ENCODE measurements around the gene STK10.

STK10 gene

GRCh38 chr5:172006321-172007174, 181.5 kb downstream of the STK10 start, which contains the start of gene FBXW11:
TSS of gene FBXW11 (minus strand) at chr5:172006638. CDS start at chr5:172006502, 136 bp downstream.
- intact Hi-C loops (cut with micrococcal nuclease) = loop anchor here (2.0 to 5.0 kb wide), 2 partner anchors 39 to 182 kb away; partner anchors contain the start of gene STK10
- Mint-ChIP-seq H3K4me3 (peak within 1 kb of the TSS; percentile 85), H3K4me1 (ENCODE audit: low read depth) (peaks cover 51% of the 10 kb centered on the region), H3K9me3 (no peaks in the 10 kb centered on the region), H3K36me3 (ENCODE audit: low read depth) (peaks cover 27% of the 10 kb centered on the region), H3K27ac (peak within 1 kb of the TSS; percentile 93), H3K27me3 (no peaks in the 10 kb centered on the region)

DNA sequence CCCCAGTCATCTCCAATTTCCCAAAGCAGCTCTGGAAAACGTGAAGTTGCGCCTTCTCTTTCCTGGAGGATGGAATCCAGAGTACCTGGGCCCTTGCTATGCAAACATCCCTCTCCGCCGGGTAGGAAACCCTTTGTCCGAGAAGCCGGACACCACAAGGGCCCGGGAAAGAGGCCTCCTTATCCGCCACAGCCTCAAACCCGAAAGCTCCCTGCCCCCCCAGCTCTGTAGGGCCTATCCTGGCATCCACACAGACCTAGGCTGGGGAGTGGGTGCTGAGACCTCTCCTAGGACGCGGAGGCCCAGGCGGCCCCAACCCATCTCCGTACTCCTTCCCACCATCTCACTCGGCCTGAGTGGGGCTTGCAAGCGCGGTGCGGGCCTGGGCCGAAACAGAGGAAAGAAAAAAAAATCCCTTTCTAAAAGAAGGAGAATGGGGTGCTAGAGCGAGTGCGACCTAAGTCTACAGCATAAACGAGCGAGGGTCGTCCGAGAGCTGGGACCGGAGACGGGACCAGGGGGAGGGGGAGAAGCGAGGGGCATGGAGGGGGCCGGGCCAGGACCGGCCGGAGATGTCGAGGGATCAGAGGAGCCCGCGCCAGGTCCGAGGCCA, 182.2 kb downstream of the STK10 start:
- Mint-ChIP-seq H3K4me3 (peak overlapping the region; percentile 85), H3K27ac (peak overlapping the region; percentile 93), H3K9me3 (no peaks in the 10 kb centered on the region), H3K36me3 (ENCODE audit: low read depth) (peaks cover 29% of the 10 kb centered on the region), H3K4me1 (ENCODE audit: low read depth) (peaks cover 55% of the 10 kb centered on the region), H3K27me3 (no peaks in the 10 kb centered on the region)
- intact Hi-C loops (cut with micrococcal nuclease) = loop anchor here (2.0 to 5.0 kb wide), 2 partner anchors 39 to 183 kb away; partner anchors contain the start of gene STK10

GRCh38 chr5:172004824-172005237, 183.2 kb downstream of the STK10 start:
- H3K9me3 Mint-ChIP-seq = no peaks in the 10 kb centered on the region
- no peaks in the 10 kb centered on the region for H3K27me3 Mint-ChIP-seq
- peaks cover 29% of the 10 kb centered on the region for H3K36me3 Mint-ChIP-seq (ENCODE audit: low read depth)
- intact Hi-C loops (cut with micrococcal nuclease) = loop anchor here (5.0 kb wide), 1 partner anchor 38 kb away; no protein-coding TSS in a partner anchor
- peak overlapping the region; percentile 93 for H3K27ac Mint-ChIP-seq
- H3K4me1 Mint-ChIP-seq (ENCODE audit: low read depth) = peaks cover 63% of the 10 kb centered on the region
- H3K4me3 Mint-ChIP-seq = peak overlapping the region; percentile 85

DNA sequence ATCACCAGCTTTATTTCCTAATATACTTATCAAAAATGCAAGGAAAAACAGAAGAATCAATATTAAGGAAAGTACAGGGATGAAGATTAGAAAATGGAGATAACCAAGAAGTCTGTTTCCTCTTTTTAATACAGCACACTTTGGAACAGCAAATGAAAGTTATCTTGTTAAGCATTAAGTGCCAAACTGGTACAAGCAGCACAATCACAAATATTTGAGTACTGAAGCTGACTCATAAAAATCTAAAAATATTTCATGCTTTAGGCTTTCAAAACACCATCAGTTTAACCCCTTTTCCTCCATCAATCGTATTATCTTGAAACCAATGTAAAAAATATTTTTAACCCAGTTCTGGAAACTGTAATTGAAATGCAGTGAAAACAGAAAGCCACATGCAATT, 184.3 kb downstream of the STK10 start:
- intact Hi-C loops (cut with micrococcal nuclease) = no loop called here
- H3K4me1 Mint-ChIP-seq (ENCODE audit: low read depth) = peaks cover 68% of the 10 kb centered on the region
- H3K36me3 Mint-ChIP-seq (ENCODE audit: low read depth) = peaks cover 29% of the 10 kb centered on the region
- peak overlapping the region; percentile 53 for H3K27ac Mint-ChIP-seq
- H3K27me3 Mint-ChIP-seq = no peaks in the 10 kb centered on the region
- no peak overlapping the region for H3K4me3 Mint-ChIP-seq
- H3K9me3 Mint-ChIP-seq = no peaks in the 10 kb centered on the region

DNA sequence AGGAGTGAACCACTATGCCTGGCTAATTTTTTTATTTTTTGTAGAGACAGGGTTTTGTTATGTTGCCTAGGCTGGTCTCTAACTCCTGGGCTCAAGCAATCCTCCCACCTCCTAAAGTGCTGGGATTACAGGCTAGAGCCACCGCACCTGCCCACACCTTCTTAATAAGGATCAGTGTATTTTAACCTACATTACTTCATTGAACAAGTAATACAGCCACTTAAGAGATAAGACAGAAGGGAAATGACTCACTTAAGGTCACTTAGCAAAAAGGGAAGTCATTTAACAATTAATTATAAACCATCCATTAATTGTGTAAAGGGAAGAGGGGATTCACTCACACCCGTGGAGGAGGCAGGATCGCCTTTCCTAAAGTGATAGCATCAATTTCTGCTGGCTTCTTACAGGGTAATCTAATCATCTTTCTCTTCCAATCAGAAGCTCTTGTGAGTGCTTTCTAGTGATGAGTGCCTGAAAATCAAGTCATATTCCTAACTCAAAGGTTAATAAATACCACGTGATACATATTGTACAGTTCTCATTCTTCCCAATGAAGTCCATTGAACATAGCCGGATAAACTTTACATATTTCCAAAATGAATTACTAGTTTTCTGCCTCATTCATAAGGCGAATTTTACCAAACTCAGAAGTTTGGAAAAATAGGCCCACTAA, 185.0 kb downstream of the STK10 start:
- Mint-ChIP-seq H3K27me3 (no peaks in the 10 kb centered on the region), H3K9me3 (no peaks in the 10 kb centered on the region), H3K27ac (peak overlapping the region; percentile 53), H3K36me3 (ENCODE audit: low read depth) (peaks cover 29% of the 10 kb centered on the region), H3K4me3 (no peak overlapping the region), H3K4me1 (ENCODE audit: low read depth) (peaks cover 69% of the 10 kb centered on the region)
- intact Hi-C loops (cut with micrococcal nuclease) = no loop called here

GRCh38 chr5:172002310-172002709, 185.7 kb downstream of the STK10 start:
- H3K27me3 Mint-ChIP-seq = no peaks in the 10 kb centered on the region
- no peaks in the 10 kb centered on the region for H3K9me3 Mint-ChIP-seq
- peaks cover 29% of the 10 kb centered on the region for H3K36me3 Mint-ChIP-seq (ENCODE audit: low read depth)
- peaks cover 70% of the 10 kb centered on the region for H3K4me1 Mint-ChIP-seq (ENCODE audit: low read depth)
- no peak overlapping the region for H3K27ac Mint-ChIP-seq
- no peak overlapping the region for H3K4me3 Mint-ChIP-seq
- intact Hi-C loops (cut with micrococcal nuclease) = no loop called here

- H3K27ac Mint-ChIP-seq = peak overlapping the region; percentile 53
- H3K36me3 Mint-ChIP-seq (ENCODE audit: low read depth) = peaks cover 29% of the 10 kb centered on the region
- H3K27me3 Mint-ChIP-seq = no peaks in the 10 kb centered on the region
- no peak overlapping the region for H3K4me3 Mint-ChIP-seq
- peaks cover 54% of the 10 kb centered on the region for H3K4me1 Mint-ChIP-seq (ENCODE audit: low read depth)
- intact Hi-C loops (cut with micrococcal nuclease) = no loop called here
- no peaks in the 10 kb centered on the region for H3K9me3 Mint-ChIP-seq
Measured at GRCh38 chr5:171999877-172000276, 188.1 kb downstream of the STK10 start.

DNA sequence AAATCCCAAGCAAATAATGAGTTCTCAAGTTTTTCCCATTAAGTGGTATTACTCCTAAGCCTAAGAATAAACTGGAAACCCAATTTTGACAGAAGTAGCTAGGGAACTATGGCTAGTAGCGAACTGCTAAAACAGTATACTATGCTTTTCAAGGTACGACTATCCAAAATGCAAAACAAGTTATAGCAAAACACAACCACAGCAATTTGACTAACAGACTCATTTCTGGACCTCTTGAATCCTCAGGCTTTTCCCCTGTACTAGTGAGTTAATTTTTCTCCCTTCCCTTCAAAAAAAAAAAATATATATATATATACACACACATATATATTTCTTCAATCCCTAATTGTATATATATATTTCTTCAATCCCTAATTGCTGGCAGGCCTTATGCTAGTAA, 188.9 kb downstream of the STK10 start:
- Mint-ChIP-seq H3K27ac (no peak overlapping the region), H3K9me3 (no peaks in the 10 kb centered on the region), H3K27me3 (no peaks in the 10 kb centered on the region), H3K4me3 (no peak overlapping the region), H3K36me3 (ENCODE audit: low read depth) (peaks cover 33% of the 10 kb centered on the region), H3K4me1 (ENCODE audit: low read depth) (peaks cover 50% of the 10 kb centered on the region)
- intact Hi-C loops (cut with micrococcal nuclease) = no loop called here

GRCh38 chr5:171997011-171997410, 191.0 kb downstream of the STK10 start:
- intact Hi-C loops (cut with micrococcal nuclease) = no loop called here
- Mint-ChIP-seq H3K36me3 (ENCODE audit: low read depth) (peaks cover 45% of the 10 kb centered on the region), H3K27ac (no peak overlapping the region), H3K9me3 (no peaks in the 10 kb centered on the region), H3K27me3 (no peaks in the 10 kb centered on the region), H3K4me3 (no peak overlapping the region), H3K4me1 (ENCODE audit: low read depth) (peaks cover 39% of the 10 kb centered on the region)

- H3K27ac Mint-ChIP-seq = no peak overlapping the region
Measured at GRCh38 chr5:171992813-171993212, 195.2 kb downstream of the STK10 start.

DNA sequence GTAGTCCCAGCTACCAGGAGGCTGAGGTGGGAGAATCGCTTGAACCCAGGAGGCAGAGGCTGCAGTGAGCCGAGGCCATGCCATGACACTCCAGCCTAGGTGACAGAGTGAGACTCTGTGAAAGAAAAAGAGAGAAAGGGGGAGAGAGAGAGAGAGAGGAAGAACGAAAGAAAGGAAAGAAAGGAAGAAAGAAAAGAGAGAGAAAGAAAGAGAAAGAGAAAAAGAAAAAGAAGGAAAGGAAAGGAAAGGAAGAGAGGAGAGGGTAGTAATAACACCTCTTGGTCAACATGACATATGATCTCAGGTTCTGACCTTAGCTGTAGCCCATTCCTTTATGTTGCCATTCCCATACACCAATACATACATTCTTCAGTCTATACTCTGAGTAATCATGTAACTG, 195.7 kb downstream of the STK10 start:
- H3K27ac Mint-ChIP-seq = no peak overlapping the region
- H3K36me3 Mint-ChIP-seq (ENCODE audit: low read depth) = peaks cover 68% of the 10 kb centered on the region
- no peaks in the 10 kb centered on the region for H3K9me3 Mint-ChIP-seq
- H3K4me1 Mint-ChIP-seq (ENCODE audit: low read depth) = peaks cover 48% of the 10 kb centered on the region
- no peak overlapping the region for H3K4me3 Mint-ChIP-seq
- intact Hi-C loops (cut with micrococcal nuclease) = no loop called here
- H3K27me3 Mint-ChIP-seq = no peaks in the 10 kb centered on the region

More at GRCh38 chr5:171992813-171993212, 195.2 kb downstream of the STK10 start:
- intact Hi-C loops (cut with micrococcal nuclease) = no loop called here
- Mint-ChIP-seq H3K27me3 (no peaks in the 10 kb centered on the region), H3K4me1 (ENCODE audit: low read depth) (peaks cover 48% of the 10 kb centered on the region), H3K4me3 (no peak overlapping the region), H3K9me3 (no peaks in the 10 kb centered on the region), H3K36me3 (ENCODE audit: low read depth) (peaks cover 63% of the 10 kb centered on the region)
